Gastroesophageal sphincter (tissue), 3 donors: ENCODE data around the gene CD247.

Source experiments
- CTCF ChIP-seq, 4 experiments: fragments of 200-600 bp in 2 of 4; fragments of 450-650 bp in 2 of 4; sonication (generic) in 1 of 4; IDR thresholded peaks; one replicate each; pipeline ENCODE4 v1.5.1; 2017 to 2019; ENCODE audit warnings: antibody characterized with exemption in 4 of 4, mild to moderate bottlenecking in 2 of 4, moderate library complexity in 2 of 4
- EP300 ChIP-seq: sonication (generic); formaldehyde crosslinking; IDR thresholded peaks from one replicate; pipeline ENCODE4 v1.6.1; 2017; ENCODE audit warnings: antibody characterized with exemption, mild to moderate bottlenecking
- POLR2A ChIP-seq, 2 donors: fragments of 450-650 bp; IDR thresholded peaks; one replicate each; pipeline ENCODE4 v1.6.1; 2017; ENCODE audit warnings: antibody characterized with exemption in 2 of 2, mild to moderate bottlenecking in 2 of 2, moderate library complexity in 1 of 2
- POLR2AphosphoS5 ChIP-seq: sonication (generic); formaldehyde crosslinking; IDR thresholded peaks from one replicate; pipeline ENCODE4 v1.6.1; 2017; ENCODE audit warnings: antibody characterized with exemption

- no peak for TF ChIP-seq POLR2A (IDR thresholded peaks at IDR 0.05)
- no peak for TF ChIP-seq CTCF (IDR thresholded peaks at IDR 0.05)
- no peak for TF ChIP-seq EP300
- no peak for TF ChIP-seq POLR2AphosphoS5
Observed at GRCh38 chr1:167567663-167568062, 49.3 kb upstream of the CD247 start.
